UCSD-AML1 (cell line): ENCODE data around the gene CMIP.
A peak's percentile ranks its signal among the peaks of the same experiment; 100 is the strongest.

ENCODE experiments used
- DNase-seq: peaks from one replicate; lab custom pipeline; 2025; ENCODE audit not compliant: unreplicated experiment; lab: John Stamatoyannopoulos, UW

The CMIP gene

GRCh38 chr16:81546781-81547180 is 102.2 kb downstream of the CMIP start:
- no peak for DNase-seq

GRCh38 chr16:81547194-81547938 is 102.8 kb downstream of the CMIP start:
- DNase-seq, result no peak

GRCh38 chr16:81547939-81548216 is 103.3 kb downstream of the CMIP start:
- DNase-seq, result no peak

- DNase-seq, result no peak
Observed at GRCh38 chr16:81548551-81548875, 103.9 kb downstream of the CMIP start.

- no peak for DNase-seq
Observed at GRCh38 chr16:81548876-81549546, 104.4 kb downstream of the CMIP start.

- no peak for DNase-seq
Observed at GRCh38 chr16:81549547-81550431, 105.2 kb downstream of the CMIP start.

- no peak for DNase-seq
Observed at GRCh38 chr16:81550432-81550808, 105.8 kb downstream of the CMIP start.

- peak; percentile 72 for DNase-seq
Observed at GRCh38 chr16:81551151-81551808, 106.7 kb downstream of the CMIP start.

GRCh38 chr16:81551821-81552304 is 107.3 kb downstream of the CMIP start:
- DNase-seq, result peak; percentile 61

GRCh38 chr16:81552743-81553079 is 108.1 kb downstream of the CMIP start:
- DNase-seq, result no peak

- no peak for DNase-seq
Observed at GRCh38 chr16:81553080-81553813, 108.6 kb downstream of the CMIP start.

- DNase-seq, result no peak
Observed at GRCh38 chr16:81553814-81554675, 109.4 kb downstream of the CMIP start.

GRCh38 chr16:81554979-81555378 is 110.4 kb downstream of the CMIP start:
- DNase-seq, result no peak

GRCh38 chr16:81555660-81556059 is 111.1 kb downstream of the CMIP start:
- no peak for DNase-seq

GRCh38 chr16:81556715-81557284 is 112.2 kb downstream of the CMIP start:
- DNase-seq, result no peak

GRCh38 chr16:81558077-81558443 is 113.5 kb downstream of the CMIP start:
- no peak for DNase-seq

GRCh38 chr16:81558444-81559175 is 114.0 kb downstream of the CMIP start:
- DNase-seq, result no peak

GRCh38 chr16:81560979-81561657 is 116.5 kb downstream of the CMIP start:
- DNase-seq, result no peak
